Sciatic nerve (tissue), 2 donors: ENCODE results near the gene BMP7. TPM values are rescaled to one million over a fixed set of nuclear protein-coding genes. Genes with fewer than 3 reads are reported as not detected.

Experiments
- ATAC-seq: fragments of 200-7000 bp; cut with Tn5 transposase; one replicate; pipeline ENCODE4 v1.9.1; 2020; ENCODE audit warnings: mild to moderate bottlenecking, moderate library complexity
- DNase-seq: peaks from one replicate; pipeline ENCODE4 v3.0.0-alpha.2; 2020; ENCODE audit warnings: low spot score
- intact Hi-C: fragments of 100-400 bp; cut with DNase I; formaldehyde crosslinking; loops from one replicate; pipeline ENCODE4 v1.14.2; 2022
- total RNA-seq: library from RNA; stranded (reverse); fragmentation: NEBNext Ultra II Directional; extraction: Animal tissue kit (Norgen Biotek cat#: 25700); gene quantifications from one replicate; pipeline ENCODE4 v1.2.1, GENCODE V29; 2021
- donor health status: DM: no; HTN: no; CAD: no.
- donor health status: DM: no; HTN: no; CAD: no.

The BMP7 gene
- total RNA-seq, 1 donor from 2014 or later = 17.3 TPM

DNA sequence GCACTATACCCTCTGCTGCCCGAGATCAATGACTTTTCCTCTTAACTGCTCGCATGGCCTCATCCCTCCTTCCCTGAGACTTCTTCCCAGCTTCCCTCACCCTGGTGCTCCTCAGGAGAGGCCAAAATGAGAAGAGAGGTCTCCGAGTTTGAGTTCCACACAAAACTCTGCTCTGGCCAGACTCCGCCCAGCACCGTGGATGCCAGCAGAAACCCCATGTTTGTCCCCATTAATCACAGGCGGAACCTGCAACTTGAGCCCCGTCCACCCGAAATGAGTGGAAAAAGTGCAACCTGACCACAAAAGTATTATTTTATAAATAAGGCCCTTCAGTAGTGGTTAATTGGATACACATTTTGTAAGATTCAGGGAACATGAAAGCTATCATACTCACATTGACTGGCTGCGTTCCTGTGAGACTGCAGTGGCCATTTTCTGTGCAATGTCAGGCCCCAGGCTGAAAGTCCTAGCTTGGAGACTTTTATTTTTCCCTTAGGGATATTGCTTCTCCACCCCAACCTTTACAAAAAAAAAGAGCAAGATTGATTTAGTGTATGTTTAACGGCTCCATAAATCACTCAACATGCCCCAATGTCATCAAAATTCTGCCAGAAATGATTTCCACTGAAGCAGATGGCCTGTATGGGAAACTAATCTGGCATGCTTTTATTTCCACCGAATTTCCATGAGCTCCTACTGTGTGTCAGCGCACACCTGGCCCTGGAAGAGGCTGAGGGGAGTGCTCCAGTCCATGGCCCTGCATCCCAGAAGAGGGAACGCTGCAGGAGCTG, 134.6 kb downstream of the BMP7 start:
- ATAC-seq (no peak), DNase-seq (no peak)
- intact Hi-C loops = no loop called here

DNA sequence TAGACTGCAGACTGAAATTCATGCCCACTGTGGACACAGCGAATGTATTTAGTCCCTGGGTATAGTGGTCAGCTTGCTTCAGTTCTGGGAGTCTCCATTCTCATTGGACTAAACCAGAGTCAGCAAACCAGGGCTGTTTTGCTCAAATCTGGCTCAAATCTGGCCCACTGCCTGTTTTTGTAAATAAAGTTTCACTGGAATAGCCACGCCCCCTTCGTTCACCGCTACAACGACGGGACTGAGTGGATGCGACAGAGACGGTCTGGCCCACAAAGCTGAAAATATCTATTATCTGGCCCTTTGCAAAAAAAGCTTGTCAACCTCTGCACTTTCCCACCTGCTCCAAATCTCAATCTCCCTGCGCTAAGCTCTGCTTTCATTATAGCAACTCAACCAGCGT, 135.4 kb downstream of the BMP7 start:
- DNase-seq (no peak), ATAC-seq (no peak)
- intact Hi-C loops = no loop called here

GRCh38 chr20:57130160-57130772, 136.2 kb downstream of the BMP7 start:
- no peak for ATAC-seq
- DNase-seq = no peak

DNA sequence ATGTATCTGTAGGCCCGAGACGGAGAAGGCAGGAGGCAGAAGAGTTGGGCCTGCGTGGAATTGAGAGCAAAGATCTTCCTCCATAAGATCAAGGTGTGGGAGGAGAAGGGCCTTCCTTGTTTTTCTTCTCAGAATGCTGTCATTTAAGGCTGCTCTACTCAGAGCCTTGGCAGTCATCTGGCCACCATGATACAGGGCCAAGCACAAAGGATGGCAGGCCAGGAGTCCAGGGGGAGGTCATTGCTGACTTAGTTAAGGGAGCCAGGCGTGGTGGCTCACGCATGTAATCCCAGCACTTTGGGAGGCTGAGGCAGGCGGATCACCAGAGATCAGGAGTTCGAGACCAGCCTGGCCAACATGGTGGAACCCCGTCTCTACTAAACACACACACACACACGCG, 137.1 kb downstream of the BMP7 start:
- intact Hi-C loops = no loop called here
- DNase-seq (no peak), ATAC-seq (no peak)

More at GRCh38 chr20:57130160-57130772, 136.2 kb downstream of the BMP7 start:
- intact Hi-C loops = no loop called here

- intact Hi-C loops = no loop called here
- ATAC-seq = no peak
- DNase-seq = no peak
Measured at GRCh38 chr20:57128044-57128757, 138.2 kb downstream of the BMP7 start.

DNA sequence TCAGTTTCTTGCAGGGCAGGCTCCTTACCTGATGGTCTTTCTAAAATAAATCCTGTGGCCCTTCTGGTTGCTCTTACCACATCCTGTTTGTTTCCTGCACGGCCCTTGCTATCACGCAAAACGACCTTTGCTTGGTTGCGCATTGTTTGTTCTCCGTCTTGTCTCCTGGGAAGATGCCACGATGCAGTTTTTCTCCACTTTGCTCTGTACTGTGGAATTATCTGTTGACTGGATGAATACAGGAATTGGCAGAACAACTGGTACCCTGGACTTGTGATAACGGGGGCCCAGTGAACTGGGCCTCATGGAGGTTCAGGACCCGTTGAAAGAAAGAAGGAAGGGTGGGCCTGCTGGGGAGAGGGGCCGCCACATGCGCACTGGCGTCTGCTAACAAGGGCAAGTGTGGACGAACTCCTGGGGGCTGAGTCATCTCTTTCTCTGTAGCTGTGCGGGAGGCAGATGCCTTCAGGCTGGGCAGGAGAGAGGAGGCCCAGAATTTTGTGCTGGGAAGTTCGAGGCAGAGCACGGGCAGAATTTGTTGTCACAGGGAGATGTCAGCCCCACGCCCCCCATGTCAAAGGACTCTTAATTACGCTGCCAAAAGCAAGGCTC, 139.9 kb downstream of the BMP7 start:
- intact Hi-C loops = no loop called here
- DNase-seq = no peak
- ATAC-seq = no peak

- no peak for ATAC-seq
- no peak for DNase-seq
- intact Hi-C loops = no loop called here
Measured at GRCh38 chr20:57124800-57125517, 141.5 kb downstream of the BMP7 start.

DNA sequence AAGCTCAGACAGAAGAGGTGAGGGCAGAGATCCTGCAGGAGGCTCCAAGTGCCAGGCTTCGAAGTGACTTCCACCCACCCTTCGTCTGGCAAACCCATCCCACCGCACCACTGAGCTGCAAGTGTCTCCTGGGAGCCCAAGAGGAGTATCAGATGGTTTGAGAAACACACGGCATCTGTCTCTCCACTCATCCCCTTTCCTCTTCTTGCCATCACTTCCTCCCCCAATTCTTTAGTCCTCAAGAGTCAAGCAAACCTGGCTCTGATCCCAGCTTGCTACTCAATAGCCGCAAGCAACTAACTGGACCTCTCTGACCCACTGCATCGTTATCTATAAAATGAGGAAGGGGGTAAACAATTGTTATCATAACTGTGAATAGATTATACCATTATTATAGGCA, 142.1 kb downstream of the BMP7 start:
- intact Hi-C loops = no loop called here
- DNase-seq (no peak), ATAC-seq (no peak)

GRCh38 chr20:57123504-57123903, 142.9 kb downstream of the BMP7 start:
- ATAC-seq (no peak), DNase-seq (no peak)
- intact Hi-C loops = no loop called here

DNA sequence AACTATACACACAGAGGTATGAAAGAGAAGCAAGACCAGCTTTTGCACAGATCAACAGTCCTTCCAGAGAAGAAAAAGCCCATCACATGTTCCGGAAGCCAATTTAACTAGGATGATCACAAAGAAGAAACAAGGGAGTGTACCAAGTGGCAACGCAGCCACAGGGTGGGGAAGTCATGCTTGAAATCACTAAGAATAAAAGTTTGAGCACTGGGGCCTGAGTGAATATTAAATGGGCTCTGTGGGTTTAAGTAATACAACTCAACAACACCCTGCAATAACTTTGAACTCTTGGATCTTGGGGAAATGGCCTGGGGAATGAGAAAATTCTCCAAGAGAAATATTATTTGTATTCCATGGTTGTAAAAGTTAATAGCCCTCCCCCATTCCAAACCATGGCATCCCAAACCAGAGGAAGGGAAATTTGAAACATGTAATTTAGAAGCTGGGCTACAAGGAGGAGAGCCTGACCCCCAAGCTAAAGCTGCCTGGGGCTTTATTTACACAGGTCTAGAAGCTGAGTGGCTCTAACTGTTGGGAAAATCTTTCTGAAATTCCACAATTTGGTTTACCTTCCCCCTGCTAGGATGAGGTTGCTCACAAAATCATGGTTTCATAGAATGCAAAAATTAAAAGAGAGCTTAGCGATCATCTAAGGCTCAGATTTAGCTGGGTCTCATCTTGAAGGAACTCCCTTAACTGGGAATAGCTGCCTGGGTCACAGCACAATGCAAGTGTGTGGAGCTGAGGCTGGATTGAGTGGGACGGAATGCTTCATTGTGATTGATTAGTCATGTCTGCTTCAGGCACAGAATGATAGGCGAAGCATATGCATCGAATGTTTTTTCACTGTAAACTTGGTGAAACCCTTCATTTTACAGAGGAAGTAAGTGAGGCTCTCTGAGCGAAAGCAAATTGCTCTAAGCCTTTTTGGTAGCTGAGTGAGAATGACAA, 143.6 kb downstream of the BMP7 start:
- intact Hi-C loops = no loop called here
- ATAC-seq (no peak), DNase-seq (no peak)

DNA sequence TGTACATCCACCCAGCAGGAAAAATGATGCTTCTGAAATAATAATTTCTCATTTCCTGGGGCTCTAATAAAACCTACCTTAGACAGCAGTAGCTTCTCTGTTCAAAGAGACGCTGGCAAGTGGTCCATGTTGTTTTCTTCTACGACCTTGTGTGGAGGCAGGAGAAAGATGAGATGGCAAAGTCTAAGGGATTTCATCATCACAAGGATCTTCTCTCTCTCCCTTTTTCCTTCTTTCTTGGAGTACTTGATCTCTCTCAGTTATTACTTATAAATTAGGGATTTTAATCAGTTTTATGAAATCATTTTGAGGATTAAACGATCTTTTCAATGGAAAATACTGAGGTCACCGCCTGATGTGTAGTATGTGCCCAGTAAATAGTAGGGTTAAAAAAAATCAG, 147.5 kb downstream of the BMP7 start:
- no peak for DNase-seq
- intact Hi-C loops = no loop called here
- no peak for ATAC-seq

Other genes starting within 250 kb of the BMP7 start
- gene SPO11, start 63.2 kb upstream of the BMP7 start, total RNA-seq = not detected
- gene RAE1, start 84.6 kb upstream of the BMP7 start, total RNA-seq = 17.5 TPM
- 28.1 TPM for gene RBM38, start 124.8 kb upstream of the BMP7 start, total RNA-seq